SH-SY5Y (cell line): ENCODE results near the gene PSME3IP1.

Source experiments
- GATA2 ChIP-seq: IDR thresholded peaks from 2 replicates; pipeline ENCODE4 v1.6.1; 2011; ENCODE audit warnings: mild to moderate bottlenecking, low read depth, low read length
- GATA3 ChIP-seq: IDR thresholded peaks from 2 replicates; pipeline ENCODE4 v1.6.1; 2011; ENCODE audit warnings: low read depth, mild to moderate bottlenecking, low read length, moderate library complexity

DNA sequence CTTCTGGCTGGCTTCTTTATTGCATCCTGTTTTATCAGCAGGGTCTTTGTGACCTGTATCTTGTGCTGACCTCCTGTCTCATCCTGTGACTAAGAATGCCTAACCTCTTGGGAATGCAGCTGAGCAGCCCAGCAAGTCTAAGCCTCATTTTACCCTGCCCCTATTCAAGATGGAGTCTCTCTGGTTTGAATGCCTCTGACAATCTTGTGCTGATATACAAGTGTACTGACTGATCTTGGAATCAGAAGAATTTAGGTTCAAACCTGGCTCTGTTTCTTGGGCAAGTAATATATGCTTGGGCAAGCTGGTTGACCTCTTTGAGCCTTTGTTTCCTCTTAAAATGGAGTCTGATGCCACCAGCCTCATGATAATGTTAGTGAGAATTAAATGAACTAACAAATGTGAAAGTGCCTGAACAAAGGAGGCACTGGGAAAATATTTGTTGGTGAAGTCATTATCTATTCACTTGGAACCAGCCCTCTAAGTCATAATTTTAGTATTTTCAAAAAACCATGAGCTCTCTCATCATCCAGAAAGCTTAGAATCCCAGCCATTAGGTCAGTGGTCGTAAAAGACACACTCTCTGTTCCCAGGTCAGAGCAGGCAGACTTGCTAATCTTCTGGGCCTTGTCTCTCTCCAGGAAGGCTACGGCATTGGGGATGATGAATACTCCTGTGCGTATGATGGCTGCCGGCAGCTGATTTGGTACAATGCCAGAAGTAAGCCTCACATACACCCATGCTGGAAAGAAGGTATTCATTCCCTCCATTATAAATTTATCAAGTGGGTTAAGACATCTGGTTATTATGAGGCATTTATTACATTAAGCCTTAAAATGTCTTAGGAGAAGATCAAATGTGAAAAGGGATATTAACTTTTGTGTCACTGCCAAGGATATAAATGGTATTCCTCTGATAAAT lies 41.1 kb upstream of the PSME3IP1 start:
- TF ChIP-seq GATA2 (no peak), GATA3 (no peak)
